Fibroblast of lung (primary cell): ENCODE data around the gene GRXCR2.

ENCODE experiments used
- CTCF ChIP-seq, 2 donors: IDR thresholded peaks in 1 of 2; conservative IDR thresholded peaks in 1 of 2; 1 replicate in 1 of 2; 2 replicates in 1 of 2; pipeline ENCODE4 v1.5.1; 2011 to 2012; ENCODE audit warnings: low read length in 2 of 2, control low read depth in 1 of 2, inconsistent platforms in 1 of 2, low read depth in 1 of 2, mild to moderate bottlenecking in 1 of 2
- EZH2 ChIP-seq: IDR thresholded peaks from 2 replicates; pipeline ENCODE4 v1.5.1; 2012; ENCODE audit warnings: low read length, control low read depth, mild to moderate bottlenecking; ENCODE audit errors: missing control alignments

- TF ChIP-seq CTCF (conservative IDR thresholded peaks at IDR 0.05 in 1 of 2, IDR thresholded peaks at IDR 0.05 in 1 of 2; ENCODE audit: low read depth in 1 of 2, low read length in 2 of 2) (no peak), EZH2 (no peak)
These were observed 45.6 kb upstream of the GRXCR2 start for GRCh38 chr5:145918397-145918796.
